H1 (cell line): ENCODE data around the gene RPL19. TPM values are rescaled to one million over a fixed set of nuclear protein-coding genes. Genes with fewer than 3 reads are reported as not detected.
A peak's percentile ranks its signal among the peaks of the same experiment; 100 is the strongest.

Experiments used
- CTCF ChIA-PET: fragments of 300-600 bp; sonication (Branson Sonifier 250); formaldehyde crosslinking; loops from one replicate; lab custom pipeline; 2021; ENCODE audit not compliant: partially characterized antibody; lab: Charles Lee
- POLR2A ChIA-PET: fragments of 300-600 bp; sonication (Branson Sonifier 250); formaldehyde crosslinking; loops from one replicate; lab custom pipeline; 2021; ENCODE audit warnings: inconsistent platforms; ENCODE audit not compliant: partially characterized antibody; lab: Charles Lee
- DNase-seq, 2 experiments: peaks; one replicate each; pipeline versions ENCODE4 v3.0.0 to v3.0.0-alpha.2; 2010 to 2022; ENCODE audit warnings: low spot score in 2 of 2, low read depth in 1 of 2, mixed read lengths in 1 of 2
- FAIRE-seq: peaks from 2 replicates; lab custom pipeline; 2011; peaks lifted over from hg19 to GRCh38; lab: Jason Lieb, UNC
- H2AFZ ChIP-seq: 2 replicates; pipeline ENCODE4 v1.8.1; 2012; ENCODE audit warnings: low read length, inconsistent platforms
- H2AK5ac ChIP-seq: 2 replicates; pipeline ENCODE4 v1.6.1; 2013; ENCODE audit warnings: low read depth, low read length
- H2BK120ac ChIP-seq: replicated peaks from 2 replicates; pipeline ENCODE3; 2013; ENCODE audit warnings: low read depth, low read length, inconsistent platforms
- H2BK12ac ChIP-seq: 2 replicates; pipeline ENCODE4 v1.6.1; 2013; ENCODE audit warnings: low read depth, low read length
- H2BK15ac ChIP-seq: 2 replicates; pipeline ENCODE4 v1.6.1; 2013; ENCODE audit warnings: low read length
- H2BK20ac ChIP-seq: 2 replicates; pipeline ENCODE4 v1.6.1; 2013; ENCODE audit warnings: low read length
- H2BK5ac ChIP-seq: 2 replicates; pipeline ENCODE4 v1.6.1; 2013; ENCODE audit warnings: low read depth, low read length
- H3K14ac ChIP-seq: 2 replicates; pipeline ENCODE4 v1.6.1; 2013; ENCODE audit warnings: inconsistent platforms; ENCODE audit not compliant: insufficient read length
- H3K18ac ChIP-seq: 2 replicates; pipeline ENCODE4 v1.6.1; 2013; ENCODE audit warnings: low read length; ENCODE audit errors: extremely low read depth
- H3K23ac ChIP-seq: 2 replicates; pipeline ENCODE4 v1.6.1; 2013; ENCODE audit warnings: inconsistent platforms; ENCODE audit not compliant: insufficient read length
- H3K23me2 ChIP-seq: 2 replicates; pipeline ENCODE4 v1.6.1; 2013; ENCODE audit warnings: low read depth, low read length
- H3K27ac ChIP-seq: 2 replicates; pipeline ENCODE4 v1.6.1; 2011; ENCODE audit warnings: low read depth, low read length, inconsistent platforms
- H3K27me3 ChIP-seq, 4 experiments: replicated peaks in 1 of 4; 1 replicate in 1 of 4; 2 replicates in 3 of 4; pipeline versions ENCODE4 v1.6.1 to v1.8.1; 2011 to 2013; ENCODE audit warnings: low read length in 3 of 4, mild to moderate bottlenecking in 3 of 4, inconsistent platforms in 2 of 4, mixed read lengths in 2 of 4, moderate library complexity in 1 of 4; ENCODE audit not compliant: control insufficient read depth in 3 of 4, insufficient read depth in 3 of 4; ENCODE audit errors: extremely low read depth in 1 of 4
- H3K36me3 ChIP-seq, 4 experiments: 2 replicates each; pipeline versions ENCODE4 v1.6.1 to v1.8.1; 2011 to 2013; ENCODE audit warnings: mild to moderate bottlenecking in 4 of 4, low read length in 3 of 4, moderate library complexity in 2 of 4, control low read depth in 1 of 4, inconsistent platforms in 1 of 4; ENCODE audit not compliant: insufficient read depth in 4 of 4, control insufficient read depth in 2 of 4
- H3K4ac ChIP-seq: replicated peaks from 2 replicates; pipeline ENCODE3; 2013; ENCODE audit warnings: low read length, low read depth, mixed read lengths, inconsistent platforms; ENCODE audit not compliant: insufficient read length
- H3K4me1 ChIP-seq, 4 experiments: replicated peaks in 1 of 4; 1 replicate in 1 of 4; 2 replicates in 3 of 4; pipeline versions ENCODE4 v1.6.1 to v1.8.1; 2011 to 2013; ENCODE audit warnings: low read length in 3 of 4, inconsistent platforms in 2 of 4, mixed read lengths in 1 of 4; ENCODE audit not compliant: insufficient read depth in 4 of 4, control insufficient read depth in 3 of 4
- H3K4me2 ChIP-seq, 2 experiments: 2 replicates each; pipeline versions ENCODE4 v1.6.1 to v1.8.1; 2011 to 2013; ENCODE audit warnings: low read depth in 2 of 2, low read length in 2 of 2, control low read depth in 1 of 2, inconsistent platforms in 1 of 2, mild to moderate bottlenecking in 1 of 2; ENCODE audit not compliant: insufficient read depth in 1 of 2
- H3K4me3 ChIP-seq, 4 experiments: fragments of 200-600, 300-600 bp in 1 of 4; sonication (generic), shearing (Covaris generic), sonication (Bioruptor Twin) in 1 of 4; 2 replicates each; pipeline versions ENCODE4 v1.5.1 to v1.8.1; 2011 to 2016; ENCODE audit warnings: low read length in 4 of 4, low read depth in 3 of 4, control low read depth in 2 of 4, inconsistent platforms in 2 of 4, mild to moderate bottlenecking in 2 of 4, mixed read lengths in 1 of 4, moderate library complexity in 1 of 4; ENCODE audit not compliant: insufficient read depth in 2 of 4; ENCODE audit errors: extremely low read depth in 1 of 4
- H3K56ac ChIP-seq: replicated peaks from 2 replicates; pipeline ENCODE3; 2013; ENCODE audit warnings: low read depth, mild to moderate bottlenecking, mixed read lengths, low read length, inconsistent platforms; ENCODE audit not compliant: insufficient read length
- H3K79me1 ChIP-seq: 2 replicates; pipeline ENCODE4 v1.6.1; 2013; ENCODE audit warnings: low read depth, low read length, control low read depth
- H3K79me2 ChIP-seq, 2 experiments: 2 replicates each; pipeline versions ENCODE4 v1.6.1 to v1.8.1; 2012 to 2013; ENCODE audit warnings: low read length in 2 of 2, mild to moderate bottlenecking in 2 of 2, inconsistent platforms in 1 of 2; ENCODE audit not compliant: insufficient read depth in 2 of 2, control insufficient read depth in 1 of 2
- H3K9ac ChIP-seq, 4 experiments: replicated peaks in 1 of 4; 1 replicate in 1 of 4; 2 replicates in 3 of 4; pipeline versions ENCODE4 v1.6.1 to v1.8.1; 2011 to 2013; ENCODE audit warnings: low read depth in 3 of 4, low read length in 3 of 4, control low read depth in 2 of 4, mild to moderate bottlenecking in 2 of 4, moderate library complexity in 2 of 4, inconsistent platforms in 1 of 4; ENCODE audit errors: extremely low read depth in 1 of 4
- H3K9me3 ChIP-seq, 2 experiments: 2 replicates each; pipeline versions ENCODE4 v1.6.1 to v1.8.1; 2012 to 2013; ENCODE audit warnings: mild to moderate bottlenecking in 2 of 2, moderate library complexity in 2 of 2, control low read depth in 1 of 2, inconsistent platforms in 1 of 2, low read depth in 1 of 2, low read length in 1 of 2, mixed read lengths in 1 of 2; ENCODE audit not compliant: insufficient read depth in 2 of 2
- H4K20me1 ChIP-seq, 2 experiments: replicated peaks in 1 of 2; 2 replicates each; pipeline versions ENCODE3 to v1.8.1; 2011 to 2013; ENCODE audit warnings: inconsistent platforms in 2 of 2, low read length in 2 of 2, mild to moderate bottlenecking in 1 of 2; ENCODE audit not compliant: insufficient read depth in 2 of 2, control insufficient read depth in 1 of 2
- H4K5ac ChIP-seq: 2 replicates; pipeline ENCODE4 v1.6.1; 2013; ENCODE audit warnings: low read length, low read depth, mixed read lengths, inconsistent platforms; ENCODE audit not compliant: insufficient read length
- H4K8ac ChIP-seq: 2 replicates; pipeline ENCODE4 v1.8.0; 2013; ENCODE audit warnings: mild to moderate bottlenecking, moderate library complexity, low read length, inconsistent platforms; ENCODE audit not compliant: insufficient read depth; ENCODE audit errors: extremely low read depth
- H4K91ac ChIP-seq: replicated peaks from 2 replicates; pipeline ENCODE3; 2013; ENCODE audit warnings: low read length, mixed read lengths, inconsistent platforms; ENCODE audit not compliant: insufficient read length
- ASH2L ChIP-seq: fragments of 200-600, 300-600 bp; sonication (generic); IDR thresholded peaks from one replicate; pipeline ENCODE4 v1.7.1; 2017; ENCODE audit warnings: low read length
- E2F6 ChIP-seq: IDR thresholded peaks from 2 replicates; pipeline ENCODE4 v1.6.1; 2012; ENCODE audit warnings: inconsistent platforms
- NANOG ChIP-seq: IDR thresholded peaks from 2 replicates; pipeline ENCODE4 v1.6.1; 2011; ENCODE audit warnings: low read length, low read depth, mild to moderate bottlenecking, inconsistent platforms; ENCODE audit not compliant: insufficient read depth, poor library complexity, severe bottlenecking
- POLR2A ChIP-seq, 2 experiments: IDR thresholded peaks; 1 replicate in 1 of 2; 2 replicates in 1 of 2; pipeline ENCODE4 v1.6.1; 2011; ENCODE audit warnings: low read depth in 2 of 2, low read length in 2 of 2, mild to moderate bottlenecking in 2 of 2; ENCODE audit errors: control extremely low read depth in 1 of 2
- SIX5 ChIP-seq: IDR thresholded peaks from 2 replicates; pipeline ENCODE4 v1.6.1; 2011; ENCODE audit warnings: mild to moderate bottlenecking, low read depth, low read length
- SP4 ChIP-seq: IDR thresholded peaks from 2 replicates; pipeline ENCODE4 v1.6.1; 2012; ENCODE audit warnings: low read length, inconsistent platforms
- YY1 ChIP-seq: IDR thresholded peaks from 2 replicates; pipeline ENCODE4 v1.6.1; 2011; ENCODE audit warnings: low read depth, mild to moderate bottlenecking, low read length
- WGBS, 2 experiments: shearing (Covaris generic) in 1 of 2; methylation state at CpG; one replicate each; pipeline versions ENCODE4 v1.1.6 to v1.1.7; 2013 to 2015; ENCODE audit warnings: low lambda C conversion rate in 2 of 2, mixed read lengths in 2 of 2, inconsistent platforms in 1 of 2, low coverage in 1 of 2, missing lambda C conversion rate in 1 of 2; ENCODE audit not compliant: insufficient replicate concordance in 2 of 2, insufficient coverage in 1 of 2, insufficient read length in 1 of 2; ENCODE audit errors: extremely low coverage in 1 of 2, missing lambda C conversion rate in 1 of 2; 5-methylcytosine and 5-hydroxymethylcytosine counted together
- long read RNA-seq, 2 experiments: library from RNA in 1 of 2; library from capped mRNA in 1 of 2; stranded (forward); transcript quantifications; one replicate each; pipeline ENCODE4 v2.0.0, GENCODE V29; 2021; ENCODE audit warnings: inconsistent platforms in 1 of 2
- polyA minus RNA-seq, 3 experiments: library from RNA; depleted of rRNA, polyadenylated mRNA; stranded (reverse); fragments of >200 nt; gene quantifications; 1 replicate in 2 of 3; 2 replicates in 1 of 3; pipeline ENCODE4 v1.2.3, GENCODE V29; 2011
- polyA plus RNA-seq, 7 experiments: library from polyadenylated mRNA; depleted of rRNA in 3 of 7; stranded (reverse) in 5 of 7; unstranded in 2 of 7; fragments of >200 nt in 5 of 7; fragments of 200-250 nt in 2 of 7; gene quantifications; 1 replicate in 5 of 7; 2 replicates in 1 of 7; 4 replicates in 1 of 7; pipeline versions ENCODE4 v1.2.1 to v1.2.3, GENCODE V29; 2011 to 2013; ENCODE audit warnings: missing spikeins in 2 of 7, mixed read lengths in 2 of 7
- total RNA-seq: library from RNA; stranded (reverse); fragmentation: NEBNext Ultra II Directional; extraction: Animal tissue kit (Norgen Biotek cat#: 25700); gene quantifications from 2 replicates; pipeline ENCODE4 v1.2.1, GENCODE V29; 2021

Gene RPL19
- total RNA-seq (2,182 and 2,219 TPM in 2 replicates), polyA plus RNA-seq (2011; rRNA removed) (1,992 and 2,108 TPM in 2 replicates), polyA minus RNA-seq (2011; rRNA and poly(A)+ RNA removed) (605 and 718 TPM in 2 replicates)
- polyA plus RNA-seq (2011; cell fraction: cytosol; rRNA removed), result 3,481 TPM
- 2,043 TPM for polyA plus RNA-seq (2011; cell fraction: nucleus; rRNA removed)
- 1,394 to 2,903 TPM (median 2,742 TPM) in 4 replicates for polyA plus RNA-seq (2012, experiment 1 of 2)
- polyA plus RNA-seq (2012, experiment 2 of 2), result 1,232 TPM
- 2,492 TPM for polyA plus RNA-seq (2013, experiment 1 of 2)
- 2,408 TPM for polyA plus RNA-seq (2013, experiment 2 of 2)
- 697 TPM for polyA minus RNA-seq (2011; cell fraction: cytosol; rRNA and poly(A)+ RNA removed)
- 464 TPM for polyA minus RNA-seq (2011; cell fraction: nucleus; rRNA and poly(A)+ RNA removed)
- long read RNA-seq, experiment 1, transcript RPL19-201 (6 exons, 737 nt), result major isoform, 255 of 863 reads
- long read RNA-seq, experiment 1, partial matches to known transcripts, result 566 of 863 reads
- long read RNA-seq, experiment 1, other reads (novel, unspliced or antisense), result 38 of 863 reads
- long read RNA-seq, experiment 2, transcript RPL19-201 (6 exons, 737 nt), result minor isoform, 55 of 140 reads
- long read RNA-seq, experiment 2, transcript RPL19-203 (6 exons, 1,051 nt), result major isoform, 60 of 140 reads
- long read RNA-seq, experiment 2, partial matches to known transcripts, result 6 of 140 reads
- long read RNA-seq, experiment 2, other reads (novel, unspliced or antisense), result 16 of 140 reads

GRCh38 chr17:39200070-39200879, at the start of gene RPL19:
RPL19 (plus strand) TSS chr17:39200283; CDS start chr17:39200345, 62 bp downstream.
- H4K5ac ChIP-seq, result peak within 1 kb of the TSS; percentile 99
- peak within 1 kb of the TSS; percentile 52; the same call in 1 of the 2 replicates for H2BK12ac ChIP-seq
- no peak within 1 kb of the TSS for H2BK120ac ChIP-seq
- H2BK15ac ChIP-seq, result no peak within 1 kb of the TSS
- no peak within 1 kb of the TSS for H3K23ac ChIP-seq
- H4K8ac ChIP-seq, result peak within 1 kb of the TSS; percentile 97; the same call in 1 of the 2 replicates
- H3K9ac ChIP-seq, result peak within 1 kb of the TSS; percentile 93 to 98 (median 98)
- H3K27me3 ChIP-seq, result no peaks in the 10 kb centered on the region
- peaks cover 30 to 44% (median 38%) of the 10 kb centered on the region in 4 experiments for H3K36me3 ChIP-seq
- WGBS, 2 experiments, result 0% methylated on average over 46 of the region's 52 CpGs; no CpG with 5 or more reads in 1 of the 2 experiments
- peaks cover 2% of the 10 kb centered on the region for H3K79me1 ChIP-seq
- H3K27ac ChIP-seq, result peak within 1 kb of the TSS; percentile 99
- peaks cover 11% of the 10 kb centered on the region for H3K23me2 ChIP-seq
- H2AFZ ChIP-seq, result peak within 1 kb of the TSS; percentile 98
- H3K4me2 ChIP-seq, result peak within 1 kb of the TSS; percentile 87 to 92
- DNase-seq (peak in 1 of 2 experiments; percentile 83), FAIRE-seq (no peak)
- peak within 1 kb of the TSS; percentile 68; the same call in 1 of the 2 replicates for H2AK5ac ChIP-seq
- H2BK20ac ChIP-seq, result no peak within 1 kb of the TSS
- H3K4ac ChIP-seq, result peak within 1 kb of the TSS; percentile 63
- H3K56ac ChIP-seq, result peak within 1 kb of the TSS; percentile 88
- ChIA-PET CTCF (interaction anchor here (0.6 to 4.1 kb wide), 14 partner anchors 8 to 438 kb away, joined by 3 to 19 read pairs (median 4); no protein-coding TSS in a partner anchor), POLR2A (interaction anchor here (0.7 to 5.0 kb wide), 34 partner anchors 8 to 449 kb away, joined by 3 to 49 read pairs (median 6); partner anchors contain the start of genes ARL5C, CDK12, FBXL20 and MED1)
- H4K20me1 ChIP-seq, result peaks cover 5 to 8% of the 10 kb centered on the region in 2 experiments
- peaks cover 4 to 21% (median 17%) of the 10 kb centered on the region in 4 experiments for H3K4me1 ChIP-seq
- no peak within 1 kb of the TSS for H3K14ac ChIP-seq
- H2BK5ac ChIP-seq, result peak within 1 kb of the TSS; percentile 97
- H4K91ac ChIP-seq, result peak within 1 kb of the TSS; percentile 83
- H3K4me3 ChIP-seq, result peak within 1 kb of the TSS; percentile 85 to 96 (median 92)
- no peaks in the 10 kb centered on the region for H3K9me3 ChIP-seq
- peak within 1 kb of the TSS; percentile 55 for H3K18ac ChIP-seq
- peaks cover 7 to 38% of the 10 kb centered on the region in 2 experiments for H3K79me2 ChIP-seq
- TF ChIP-seq ASH2L, result peak; percentile 90
- no peak for TF ChIP-seq E2F6
- TF ChIP-seq POLR2A (IDR thresholded peaks at IDR 0.05; ENCODE audit: control extremely low read depth in 1 of 2, low read depth in 2 of 2, low read length in 2 of 2), result peak; percentile 89 to 95
- TF ChIP-seq YY1, result peak; percentile 77; the same call in 1 of the 2 replicates
- TF ChIP-seq SIX5, result peak; percentile 60
- TF ChIP-seq NANOG, result no peak
- peak; percentile 88 for TF ChIP-seq SP4
